ES-I3 (cell line): ENCODE results near the gene ADAMTS18.

Experiments
- H3K36me3 ChIP-seq: 2 replicates; pipeline ENCODE4 v1.6.1; 2013; ENCODE audit warnings: mild to moderate bottlenecking, low read length, control low read depth, moderate library complexity; ENCODE audit not compliant: insufficient read depth
- H3K4me1 ChIP-seq: 2 replicates; pipeline ENCODE4 v1.6.1; 2013; ENCODE audit warnings: mild to moderate bottlenecking, control low read depth, low read length; ENCODE audit not compliant: insufficient read depth
- H3K9ac ChIP-seq: 2 replicates; pipeline ENCODE4 v1.6.1; 2013; ENCODE audit warnings: low read depth, mild to moderate bottlenecking, low read length, moderate library complexity
- H3K9me3 ChIP-seq: 2 replicates; pipeline ENCODE4 v1.6.1; 2013; ENCODE audit warnings: mild to moderate bottlenecking, low read length, moderate library complexity; ENCODE audit not compliant: control insufficient read depth, insufficient read depth

Gene ADAMTS18

DNA sequence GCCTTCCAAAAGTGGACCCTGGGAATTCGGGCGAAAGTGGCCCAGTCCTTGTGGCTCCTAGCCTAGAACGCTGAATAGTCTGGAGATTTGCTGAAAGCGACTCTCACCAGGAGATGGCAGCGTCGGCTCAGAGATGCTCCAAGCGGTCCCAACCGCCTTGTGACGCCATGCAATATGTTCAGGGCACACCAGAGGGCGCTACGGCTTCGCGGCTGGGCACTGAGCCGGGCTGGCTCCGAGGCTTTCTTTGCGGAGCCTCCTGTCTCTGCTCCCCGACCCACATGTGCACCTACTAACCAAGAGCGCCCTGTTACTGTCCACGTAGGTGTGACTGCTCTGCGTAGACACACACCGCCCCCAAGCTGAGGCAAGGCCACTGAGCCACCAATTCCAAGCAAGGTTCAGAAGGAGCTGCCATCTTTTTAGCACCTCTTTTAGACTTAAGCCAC, 198.7 kb downstream of the ADAMTS18 start:
- no peaks in the 10 kb centered on the region for H3K36me3 ChIP-seq
- H3K9me3 ChIP-seq = no peaks in the 10 kb centered on the region
- H3K9ac ChIP-seq = no peak overlapping the region
- peaks cover 15% of the 10 kb centered on the region for H3K4me1 ChIP-seq

GRCh38 chr16:77234611-77235010, 200.2 kb downstream of the ADAMTS18 start:
- H3K36me3 ChIP-seq = no peaks in the 10 kb centered on the region
- no peak overlapping the region for H3K9ac ChIP-seq
- no peaks in the 10 kb centered on the region for H3K9me3 ChIP-seq
- H3K4me1 ChIP-seq = peaks cover 11% of the 10 kb centered on the region

- Histone ChIP-seq H3K4me1 (peaks cover 10% of the 10 kb centered on the region), H3K36me3 (no peaks in the 10 kb centered on the region), H3K9me3 (no peaks in the 10 kb centered on the region), H3K9ac (no peak overlapping the region)
Measured at GRCh38 chr16:77233799-77234519, 200.9 kb downstream of the ADAMTS18 start.
